Ishikawa (cell line): ENCODE measurements around the gene ZHX3.

ENCODE experiments used
- CEBPB ChIP-seq: IDR thresholded peaks from 2 replicates; pipeline ENCODE4 v1.6.1; 2012
- EGR1 ChIP-seq: IDR thresholded peaks from 2 replicates; pipeline ENCODE4 v1.6.1; 2012
- EP300 ChIP-seq: IDR thresholded peaks from 2 replicates; pipeline ENCODE4 v1.6.1; 2012; ENCODE audit warnings: borderline replicate concordance
- FOXM1 ChIP-seq: IDR thresholded peaks from 2 replicates; pipeline ENCODE4 v1.6.1; 2012; ENCODE audit warnings: low read depth, borderline replicate concordance
- RAD21 ChIP-seq: IDR thresholded peaks from 2 replicates; pipeline ENCODE4 v1.6.1; 2012; ENCODE audit warnings: low read depth
- YY1 ChIP-seq: IDR thresholded peaks from 2 replicates; pipeline ENCODE4 v1.6.1; 2012; ENCODE audit warnings: low read depth

DNA sequence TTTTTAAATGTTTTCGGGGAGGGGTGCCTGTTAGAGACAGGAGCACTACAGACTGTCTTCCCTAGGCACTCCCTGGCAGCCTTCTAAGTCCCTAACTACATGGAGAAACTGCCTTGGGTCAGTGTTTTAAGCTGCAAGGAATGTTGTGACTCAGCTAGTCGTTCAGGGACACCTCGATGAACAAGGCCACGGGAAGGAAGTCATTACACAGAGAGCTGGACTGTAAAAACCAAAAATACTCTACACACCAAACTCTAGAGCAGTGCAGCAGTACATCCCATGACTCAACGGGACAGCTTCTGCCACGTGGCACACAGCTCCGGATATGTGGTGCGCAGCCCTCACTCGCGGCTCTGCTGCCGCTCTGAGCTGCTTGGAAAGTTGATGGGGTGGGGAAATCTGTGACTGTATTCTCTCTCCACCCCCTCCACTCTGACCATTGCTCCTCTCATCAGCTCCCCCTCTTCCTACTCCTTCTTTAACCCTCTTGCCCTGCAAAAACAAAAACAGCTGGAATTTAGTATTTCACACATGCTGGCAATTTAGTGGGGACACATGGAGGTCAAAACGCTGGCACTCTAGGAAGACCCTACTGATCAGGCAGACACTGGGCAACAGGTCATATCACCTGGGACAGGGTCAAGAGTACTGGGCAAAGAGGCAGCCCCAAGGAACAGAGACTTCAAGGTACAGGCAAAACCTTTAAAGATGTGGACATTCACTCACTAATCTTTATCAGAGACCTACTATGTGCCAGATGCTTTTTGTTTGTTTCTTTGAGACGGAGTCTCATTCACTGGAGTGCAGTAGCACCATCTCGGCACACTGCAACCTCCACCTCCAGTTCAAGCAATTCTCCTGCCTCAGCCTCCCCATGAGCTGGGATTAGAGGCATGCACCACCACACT lies 12.2 kb upstream of the ZHX3 start:
- TF ChIP-seq RAD21 (no peak), FOXM1 (no peak), YY1 (no peak), EP300 (no peak), CEBPB (no peak), EGR1 (no peak)
